B cell (primary cell): Measurements from ENCODE around the gene XYLT1.

Source experiments
- CTCF ChIP-seq: fragments of 200-600 bp; IDR thresholded peaks from one replicate; pipeline ENCODE4 v1.8.0; 2022; ENCODE audit warnings: antibody characterized with exemption, mild to moderate bottlenecking
- EZH2 ChIP-seq: IDR thresholded peaks from 2 replicates; pipeline ENCODE4 v1.6.1; 2012; ENCODE audit warnings: borderline replicate concordance, low read depth, mild to moderate bottlenecking, moderate library complexity, low read length; ENCODE audit not compliant: insufficient read depth, poor library complexity, severe bottlenecking

- no peak for TF ChIP-seq CTCF
- no peak for TF ChIP-seq EZH2
These were observed 293.4 kb downstream of the XYLT1 start for GRCh38 chr16:17177242-17177958.
